T-cell (primary cell): Measurements from ENCODE around the gene AGFG1. TPM values are rescaled to one million over a fixed set of nuclear protein-coding genes. Genes with fewer than 3 reads are reported as not detected.

ENCODE experiments used
- ATAC-seq, 4 experiments: fragments of 200-7000 bp in 3 of 4; fragments of 150-1000 bp in 1 of 4; cut with Tn5 transposase; replicated peaks in 1 of 4; 1 replicate in 3 of 4; 2 replicates in 1 of 4; pipeline ENCODE4 v1.10.0; 2021; ENCODE audit warnings: moderate library complexity in 3 of 4, mild to moderate bottlenecking in 2 of 4, moderate number of reproducible peaks in 1 of 4
- CTCF ChIA-PET, 2 donors: fragments of 300-600 bp; sonication (Branson Sonifier 250); formaldehyde crosslinking; loops; one replicate each; lab custom pipeline; 2022; ENCODE audit warnings: antibody characterized with exemption in 2 of 2; lab: Charles Lee
- POLR2A ChIA-PET, 2 donors: fragments of 300-600 bp; sonication (Branson Sonifier 250); formaldehyde crosslinking; loops; one replicate each; lab custom pipeline; 2022; ENCODE audit warnings: antibody characterized with exemption in 2 of 2; lab: Charles Lee
- DNase-seq, 35 experiments: peaks; one replicate each; pipeline versions ENCODE4 v3.0.0 to v3.0.0-alpha.2; 2013 to 2023
- H3K27ac ChIP-seq: one replicate; pipeline ENCODE4 v1.5.1; 2013; ENCODE audit warnings: low read length
- H3K27me3 ChIP-seq, 2 experiments: replicated peaks in 1 of 2; 1 replicate in 1 of 2; 2 replicates in 1 of 2; pipeline versions ENCODE4 v1.6.1 to v1.7.0; 2013; ENCODE audit warnings: low read length in 1 of 2, mixed read lengths in 1 of 2; ENCODE audit not compliant: control insufficient read depth in 2 of 2, insufficient read depth in 2 of 2; ENCODE audit errors: extremely low read depth in 1 of 2
- H3K36me3 ChIP-seq, 2 donors: 1 replicate in 1 of 2; 2 replicates in 1 of 2; pipeline versions ENCODE4 v1.6.1 to v1.7.0; 2013; ENCODE audit warnings: low read length in 1 of 2; ENCODE audit not compliant: control insufficient read depth in 2 of 2, insufficient read depth in 1 of 2; ENCODE audit errors: extremely low read depth in 1 of 2
- H3K4me1 ChIP-seq, 2 experiments: 1 replicate in 1 of 2; 2 replicates in 1 of 2; pipeline versions ENCODE4 v1.6.1 to v1.7.0; 2013; ENCODE audit warnings: low read length in 2 of 2, mixed read lengths in 1 of 2; ENCODE audit not compliant: insufficient read depth in 2 of 2, control insufficient read depth in 1 of 2; ENCODE audit errors: extremely low read depth in 1 of 2
- H3K4me3 ChIP-seq, 2 donors: 1 replicate in 1 of 2; 2 replicates in 1 of 2; pipeline versions ENCODE4 v1.5.1 to v1.7.0; 2013; ENCODE audit warnings: mild to moderate bottlenecking in 2 of 2, low read length in 1 of 2, moderate library complexity in 1 of 2; ENCODE audit not compliant: control insufficient read depth in 1 of 2; ENCODE audit errors: extremely low read depth in 1 of 2
- H3K9me3 ChIP-seq: 2 replicates; pipeline ENCODE4 v1.7.0; 2013
- H3K27ac Mint-ChIP-seq, 2 donors: one replicate each; pipeline ENCODE4 v1.8.0; 2020 to 2021; ENCODE audit warnings: mild to moderate bottlenecking in 2 of 2, mixed read lengths in 2 of 2
- H3K27me3 Mint-ChIP-seq, 2 donors: one replicate each; pipeline ENCODE4 v1.8.0; 2021 to 2022; ENCODE audit warnings: mixed read lengths in 2 of 2
- H3K36me3 Mint-ChIP-seq: one replicate; pipeline ENCODE4 v1.8.0; 2021; ENCODE audit warnings: mixed read lengths
- H3K4me1 Mint-ChIP-seq, 3 donors: one replicate each; pipeline ENCODE4 v1.8.0; 2020 to 2022; ENCODE audit warnings: mixed read lengths in 3 of 3, mild to moderate bottlenecking in 1 of 3
- H3K4me3 Mint-ChIP-seq, 3 donors: one replicate each; pipeline ENCODE4 v1.8.0; 2020 to 2022; ENCODE audit warnings: mild to moderate bottlenecking in 3 of 3, mixed read lengths in 3 of 3, moderate library complexity in 3 of 3
- H3K9me3 Mint-ChIP-seq, 3 donors: one replicate each; pipeline ENCODE4 v1.8.0; 2020 to 2022; ENCODE audit warnings: mixed read lengths in 3 of 3
- WGBS: methylation state at CpG from one replicate; pipeline ENCODE4 v1.1.5; 2013; ENCODE audit warnings: missing lambda C conversion rate; ENCODE audit not compliant: insufficient coverage; 5-methylcytosine and 5-hydroxymethylcytosine counted together
- total RNA-seq, 35 experiments: library from RNA in 6 of 35; stranded (reverse) in 6 of 35; fragments of 120-200 nt in 1 of 35; gene quantifications; one replicate each; pipeline versions ENCODE4 v1.2.1 to v1.2.4 and lab custom pipeline; 2013 to 2026

The AGFG1 gene
- total RNA-seq, 5 donors from 2014 or later (not counting 1 experiment from before 2014, with no cell fraction given), result 48.6 to 61.4 (median 53.1) TPM

DNA sequence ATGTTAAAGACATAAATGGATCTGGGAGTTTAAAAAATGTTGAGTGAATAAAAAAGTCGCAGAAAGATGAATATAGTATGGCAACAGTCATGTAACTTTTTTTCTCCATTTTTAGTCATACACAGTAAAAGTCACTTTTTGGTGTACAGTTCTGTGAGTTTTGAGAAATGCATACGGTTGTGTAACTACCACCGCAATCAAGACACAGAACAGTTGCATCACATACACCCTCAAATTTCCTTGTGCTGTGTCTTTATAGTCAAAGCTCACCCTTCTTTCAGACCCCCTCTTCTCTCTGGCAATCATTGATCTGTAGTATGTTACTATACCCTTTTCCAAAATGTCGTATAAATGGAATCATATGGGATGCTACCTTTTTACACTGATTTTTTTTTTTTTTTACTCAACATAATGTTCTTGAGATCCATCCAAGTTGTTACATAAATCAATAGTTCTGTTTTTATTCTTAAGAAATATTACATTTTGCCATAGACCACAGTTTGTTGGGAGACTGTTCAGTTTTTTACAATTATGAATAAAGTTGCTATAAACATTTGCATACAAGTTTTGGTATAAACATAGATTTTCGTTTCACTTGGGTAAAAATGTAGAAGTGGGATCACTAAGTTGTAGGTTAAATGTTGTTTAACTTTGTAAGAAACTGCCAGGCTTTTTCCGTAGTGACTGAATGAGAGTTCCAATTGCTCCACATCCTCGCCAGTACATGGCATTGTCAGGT lies 35.4 kb upstream of the AGFG1 start:
- no peak overlapping the region for H3K27ac Mint-ChIP-seq
- ChIA-PET CTCF (no interaction called here), POLR2A (no interaction called here)
- H3K36me3 Mint-ChIP-seq, result peaks cover 10% of the 10 kb centered on the region
- Histone ChIP-seq H3K9me3 (no peaks in the 10 kb centered on the region), H3K36me3 (no peaks in the 10 kb centered on the region), H3K4me3 (no peak overlapping the region), H3K4me1 (no peaks in the 10 kb centered on the region), H3K27me3 (no peaks in the 10 kb centered on the region), H3K27ac (no peak overlapping the region)
- peaks cover 8 to 11% (median 10%) of the 10 kb centered on the region in 3 donors for H3K9me3 Mint-ChIP-seq
- DNase-seq (no peak), ATAC-seq (no peak)
- H3K4me3 Mint-ChIP-seq, result no peak overlapping the region
- peaks cover 0 to 2% of the 10 kb centered on the region in 2 donors for H3K27me3 Mint-ChIP-seq
- no CpG with 5 or more reads among the region's 7 CpGs for WGBS
- H3K4me1 Mint-ChIP-seq, result no peaks in the 10 kb centered on the region

DNA sequence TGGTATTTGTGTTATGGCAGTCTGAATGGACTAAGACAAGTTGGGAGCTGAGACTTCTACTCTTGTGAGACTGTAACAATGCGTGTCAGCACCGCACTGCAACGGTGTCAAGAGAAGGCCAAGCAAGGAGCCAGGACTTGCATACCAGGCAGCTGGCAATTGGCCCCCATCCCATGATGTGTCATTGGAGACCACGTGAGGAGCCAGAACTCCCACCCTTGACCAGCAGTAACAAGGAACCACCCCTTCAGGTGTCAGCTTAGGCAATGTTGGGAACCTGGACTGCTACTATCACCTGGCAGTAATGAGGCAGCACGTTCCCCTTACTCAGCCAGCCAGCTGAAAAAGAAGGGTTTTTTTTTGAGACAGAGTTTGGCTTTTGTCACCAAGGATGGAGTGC lies 32.7 kb upstream of the AGFG1 start:
- 94% methylated on average over 5 of the region's 5 CpGs for WGBS
- ATAC-seq (no peak), DNase-seq (no peak)
- no peaks in the 10 kb centered on the region for H3K4me1 ChIP-seq
- Mint-ChIP-seq H3K4me3 (no peak overlapping the region), H3K9me3 (no peaks in the 10 kb centered on the region), H3K36me3 (no peaks in the 10 kb centered on the region), H3K4me1 (no peaks in the 10 kb centered on the region), H3K27ac (no peak overlapping the region), H3K27me3 (peaks cover 0 to 2% of the 10 kb centered on the region in 2 donors)
- ChIA-PET CTCF (no interaction called here), POLR2A (no interaction called here)
- H3K27me3 ChIP-seq, result no peaks in the 10 kb centered on the region
- H3K36me3 ChIP-seq, result no peaks in the 10 kb centered on the region
- H3K27ac ChIP-seq, result no peak overlapping the region
- no peaks in the 10 kb centered on the region for H3K9me3 ChIP-seq
- no peak overlapping the region for H3K4me3 ChIP-seq

DNA sequence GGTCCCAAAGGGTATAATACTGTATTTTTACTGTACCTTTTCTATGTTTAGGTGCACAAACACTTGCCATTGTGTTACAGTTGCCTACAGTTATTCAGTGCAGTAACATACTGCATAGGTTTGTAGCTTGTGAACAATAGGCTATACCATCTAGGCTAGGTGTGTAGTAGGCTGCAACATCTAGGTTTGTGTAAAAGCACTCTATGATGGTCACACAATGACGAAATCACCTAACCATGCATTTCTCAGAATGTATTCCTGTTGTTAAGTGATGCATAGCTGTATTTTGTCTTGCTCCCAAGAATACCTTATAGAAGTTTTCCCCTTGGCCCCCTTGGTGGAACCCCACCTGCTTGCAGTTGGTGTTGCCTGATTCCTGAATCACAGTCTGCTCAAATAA lies 29.3 kb upstream of the AGFG1 start:
- DNase-seq (no peak), ATAC-seq (no peak)
- no peak overlapping the region for H3K27ac Mint-ChIP-seq
- Histone ChIP-seq H3K36me3 (no peaks in the 10 kb centered on the region), H3K4me1 (no peaks in the 10 kb centered on the region), H3K27me3 (no peaks in the 10 kb centered on the region), H3K9me3 (no peaks in the 10 kb centered on the region), H3K4me3 (no peak overlapping the region), H3K27ac (no peak overlapping the region)
- peaks cover 0 to 2% (median 0%) of the 10 kb centered on the region in 3 donors for H3K4me1 Mint-ChIP-seq
- no peak overlapping the region for H3K4me3 Mint-ChIP-seq
- CTCF ChIA-PET, result no interaction called here
- no peaks in the 10 kb centered on the region for H3K27me3 Mint-ChIP-seq
- H3K9me3 Mint-ChIP-seq, result no peaks in the 10 kb centered on the region
- POLR2A ChIA-PET, result no interaction called here
- no peaks in the 10 kb centered on the region for H3K36me3 Mint-ChIP-seq
- no CpG with 5 or more reads among the region's 1 CpG for WGBS

DNA sequence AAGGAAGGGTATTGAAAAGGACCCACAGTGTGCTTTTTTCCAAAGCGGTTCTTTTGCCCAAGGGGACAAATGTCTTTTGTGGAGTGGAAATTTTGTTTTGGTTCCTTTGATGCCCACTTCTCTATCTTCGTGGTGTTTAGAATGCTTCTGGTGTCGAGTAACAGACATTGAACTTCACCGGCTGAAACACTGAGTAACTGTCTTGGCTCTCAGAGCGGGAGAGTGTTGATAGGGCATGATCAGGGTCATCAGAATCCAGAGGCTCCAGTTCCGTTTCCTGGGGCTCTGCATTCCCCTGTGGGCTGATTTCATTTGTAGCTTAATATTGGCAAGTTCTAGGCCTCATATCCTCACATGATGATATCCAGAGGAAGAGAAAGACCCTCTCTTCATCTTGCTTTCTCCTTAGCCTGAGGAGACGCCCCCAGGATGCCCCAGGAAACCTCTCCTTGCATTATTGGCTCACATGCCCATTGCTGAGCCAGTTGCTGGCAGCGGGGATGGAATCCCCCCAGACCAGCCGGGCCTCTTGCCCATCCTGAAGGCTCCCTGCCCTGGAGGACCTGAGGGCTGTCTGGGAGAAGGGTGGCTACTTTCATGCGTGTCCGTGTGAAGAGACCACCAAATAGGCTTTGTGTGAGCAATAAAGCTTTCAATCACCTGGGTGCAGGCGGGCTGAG lies 27.9 kb upstream of the AGFG1 start:
- H3K27me3 Mint-ChIP-seq, result no peaks in the 10 kb centered on the region
- H3K27ac Mint-ChIP-seq, result no peak overlapping the region
- H3K4me3 Mint-ChIP-seq, result no peak overlapping the region
- no peaks in the 10 kb centered on the region for H3K9me3 ChIP-seq
- ChIA-PET CTCF (no interaction called here), POLR2A (no interaction called here)
- 97% methylated on average over 4 of the region's 12 CpGs for WGBS
- H3K27ac ChIP-seq, result no peak overlapping the region
- H3K4me1 ChIP-seq, result no peaks in the 10 kb centered on the region
- H3K4me3 ChIP-seq, result no peak overlapping the region
- ATAC-seq (no peak), DNase-seq (no peak)
- no peaks in the 10 kb centered on the region for H3K9me3 Mint-ChIP-seq
- H3K4me1 Mint-ChIP-seq, result peaks cover 0 to 2% (median 0%) of the 10 kb centered on the region in 3 donors
- H3K27me3 ChIP-seq, result no peaks in the 10 kb centered on the region
- H3K36me3 Mint-ChIP-seq, result no peaks in the 10 kb centered on the region
- no peaks in the 10 kb centered on the region for H3K36me3 ChIP-seq

DNA sequence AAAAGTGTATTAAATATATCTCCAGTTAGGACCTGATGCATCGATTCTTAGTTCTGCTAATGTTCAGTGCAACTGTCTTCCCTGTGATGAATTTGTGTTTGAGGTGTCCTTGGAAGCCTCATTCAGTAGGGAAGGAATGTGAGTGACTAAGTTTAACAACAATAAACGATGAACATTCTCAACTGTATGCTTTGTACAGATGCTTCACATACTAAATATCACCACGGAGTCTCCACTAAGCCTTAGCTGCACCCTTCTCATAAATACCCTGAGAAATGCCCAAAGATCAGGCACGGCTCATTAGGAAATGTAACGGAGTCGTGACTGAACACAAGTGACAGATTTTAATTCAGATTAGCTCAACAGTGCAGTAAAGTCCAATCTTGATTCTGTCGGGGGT lies 24.4 kb upstream of the AGFG1 start:
- H3K27ac Mint-ChIP-seq, result no peak overlapping the region
- H3K9me3 Mint-ChIP-seq, result no peaks in the 10 kb centered on the region
- peaks cover 0 to 2% (median 0%) of the 10 kb centered on the region in 3 donors for H3K4me1 Mint-ChIP-seq
- 100% methylated on average over 2 of the region's 7 CpGs for WGBS
- no peak overlapping the region for H3K4me3 ChIP-seq
- H3K27ac ChIP-seq, result no peak overlapping the region
- H3K36me3 ChIP-seq, result no peaks in the 10 kb centered on the region
- H3K4me3 Mint-ChIP-seq, result no peak overlapping the region
- H3K27me3 Mint-ChIP-seq, result no peaks in the 10 kb centered on the region
- H3K27me3 ChIP-seq, result no peaks in the 10 kb centered on the region
- no peaks in the 10 kb centered on the region for H3K36me3 Mint-ChIP-seq
- DNase-seq, result no peak
- no peak for ATAC-seq
- ChIA-PET CTCF (no interaction called here), POLR2A (interaction anchor here in 1 of 2 donors (0.7 kb wide), 1 partner anchor 1779 kb away, joined by 9 read pairs; no protein-coding TSS in a partner anchor)
- H3K9me3 ChIP-seq, result no peaks in the 10 kb centered on the region
- peaks cover 0 to 3% of the 10 kb centered on the region in 2 experiments for H3K4me1 ChIP-seq

DNA sequence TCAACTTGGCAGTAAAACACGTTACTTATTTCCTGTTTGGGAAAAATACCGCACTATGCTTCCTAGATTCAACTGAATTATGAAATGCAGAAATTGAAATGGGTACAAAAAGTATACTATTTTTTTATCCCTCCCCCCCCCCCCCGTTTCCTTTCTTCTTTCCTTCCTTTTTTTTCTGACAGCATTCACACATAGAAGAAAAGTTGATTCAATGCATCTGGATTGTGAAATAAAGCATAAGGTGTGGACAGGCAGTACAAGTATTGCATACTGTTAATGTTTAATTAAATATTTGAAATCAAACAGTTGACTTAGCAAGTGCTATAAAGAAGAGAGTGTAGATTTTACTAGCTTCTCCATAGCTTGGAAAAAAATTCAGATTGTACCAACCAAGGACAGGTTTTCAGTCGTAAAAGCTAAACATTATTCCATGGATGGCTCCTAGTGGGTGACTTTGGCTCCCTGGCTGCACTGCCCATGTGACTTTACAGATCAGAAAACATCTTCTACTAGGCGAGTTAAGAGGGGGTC lies 21.6 kb upstream of the AGFG1 start:
- WGBS, result 50% methylated on average over 1 of the region's 5 CpGs
- Mint-ChIP-seq H3K4me1 (peaks cover 2 to 5% (median 4%) of the 10 kb centered on the region in 3 donors), H3K27ac (no peak overlapping the region), H3K9me3 (no peaks in the 10 kb centered on the region), H3K4me3 (no peak overlapping the region), H3K27me3 (no peaks in the 10 kb centered on the region), H3K36me3 (no peaks in the 10 kb centered on the region)
- no peak overlapping the region for H3K27ac ChIP-seq
- no peak for ATAC-seq
- H3K9me3 ChIP-seq, result no peaks in the 10 kb centered on the region
- H3K4me3 ChIP-seq, result no peak overlapping the region
- DNase-seq, result no peak
- H3K36me3 ChIP-seq, result no peaks in the 10 kb centered on the region
- POLR2A ChIA-PET, result no interaction called here
- CTCF ChIA-PET, result no interaction called here
- H3K27me3 ChIP-seq, result no peaks in the 10 kb centered on the region
- H3K4me1 ChIP-seq, result peaks cover 0 to 3% of the 10 kb centered on the region in 2 experiments
